ENCODE measurements around the gene MYZAP.

The MYZAP gene

DNA sequence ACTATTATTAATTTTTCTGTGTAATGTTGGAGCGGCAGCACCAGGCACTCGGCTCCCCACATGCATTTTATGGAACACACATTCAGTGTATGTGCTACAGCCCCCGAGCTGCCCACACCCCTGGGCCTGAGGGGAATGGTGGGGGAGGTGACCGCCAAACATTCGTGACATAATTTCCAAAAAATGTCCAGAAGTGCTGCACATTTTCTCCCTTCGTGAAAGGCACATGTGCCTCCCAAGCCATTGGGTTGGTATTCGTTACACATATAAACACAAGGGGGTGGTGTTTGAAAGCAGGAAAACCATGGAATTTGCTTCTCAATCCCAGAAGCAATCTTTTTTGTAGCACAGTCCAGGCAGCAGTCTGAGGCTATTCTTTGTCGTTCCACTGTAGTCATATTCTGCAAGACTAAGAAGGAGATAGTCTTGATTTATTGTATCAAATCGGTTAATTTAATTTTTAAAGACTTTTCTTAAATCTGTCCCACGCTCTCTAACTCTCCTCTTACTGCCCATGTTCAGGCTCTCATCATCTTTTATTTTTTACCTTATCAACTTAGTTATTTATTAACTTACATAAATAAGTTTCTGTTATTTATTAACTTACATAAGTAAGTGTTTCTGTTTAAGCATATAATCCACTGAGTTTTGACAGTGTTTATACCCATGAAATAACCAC, 75.6 kb downstream of the MYZAP start:
- no peak for DNase-seq

DNA sequence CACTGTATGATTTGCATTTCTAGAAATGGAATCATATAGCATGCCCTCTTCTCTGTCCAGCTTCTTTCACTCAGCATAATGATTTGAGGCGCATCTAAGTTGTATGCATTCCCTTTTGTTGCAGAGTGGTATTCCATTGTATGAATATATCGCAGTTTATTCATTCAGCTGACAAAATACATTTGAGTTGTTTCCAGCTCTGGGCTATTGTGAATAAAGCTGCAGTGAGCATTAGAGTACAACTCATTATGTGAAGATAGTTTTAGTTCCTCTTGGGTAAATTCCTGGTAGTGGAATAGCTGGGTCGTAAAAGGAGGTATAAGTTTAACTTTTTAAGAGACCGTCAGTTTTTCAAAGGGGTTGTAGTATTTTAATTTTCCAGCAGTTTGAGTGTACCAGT, 76.3 kb downstream of the MYZAP start:
- DNase-seq: no peak

DNA sequence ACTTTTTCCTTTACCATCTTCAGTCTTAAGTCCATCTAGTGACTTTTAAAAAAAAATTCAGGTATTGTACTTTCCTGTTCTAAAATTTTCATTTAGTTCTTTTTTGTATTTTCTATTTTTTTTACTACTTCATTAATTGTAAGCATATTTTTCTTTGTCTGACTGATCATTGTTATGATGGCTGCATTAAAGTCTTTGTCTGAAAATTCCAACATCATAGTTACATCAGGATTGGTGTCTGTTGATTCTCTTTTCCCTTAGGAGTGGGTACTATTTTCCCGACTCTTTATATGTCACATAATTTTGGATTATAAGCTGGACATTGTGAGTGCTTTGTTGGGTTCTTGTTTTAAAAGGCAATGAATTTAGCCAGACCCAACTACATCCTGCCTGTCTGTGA, 79.9 kb downstream of the MYZAP start:
- no peak for DNase-seq

DNA sequence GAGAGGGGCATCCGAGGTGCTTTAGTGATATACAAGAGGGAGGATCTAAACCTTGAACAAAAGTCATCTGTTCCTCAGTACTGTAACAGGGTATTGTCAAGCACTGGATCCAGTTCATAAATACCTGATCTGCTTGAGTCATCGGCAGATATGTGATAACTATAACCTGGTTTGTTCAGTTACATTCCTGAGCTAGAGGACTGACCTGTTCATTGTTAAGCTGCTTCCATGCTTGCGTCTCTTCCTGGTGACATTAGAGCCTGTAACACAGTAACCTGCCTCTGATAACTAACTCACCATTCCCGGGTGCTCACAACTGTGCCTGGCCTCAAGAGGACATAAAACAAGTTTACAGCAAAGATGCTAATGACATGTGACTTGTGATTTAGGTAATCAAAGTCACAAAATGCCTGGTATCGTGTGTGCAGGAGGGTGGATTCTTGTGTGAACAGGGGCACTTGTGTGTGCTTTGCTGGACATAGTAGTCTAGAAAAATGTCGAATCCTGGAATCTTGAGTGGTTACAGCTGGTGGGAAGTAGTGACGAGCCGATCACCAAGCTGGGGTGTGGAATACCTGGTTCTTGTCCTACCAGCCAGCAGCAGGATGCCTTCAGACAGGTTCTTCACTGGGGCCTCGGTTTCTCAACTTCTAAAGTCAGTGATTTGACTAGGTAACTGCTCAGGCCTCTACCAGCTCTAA, 83.9 kb downstream of the MYZAP start:
- DNase-seq: no peak

DNA sequence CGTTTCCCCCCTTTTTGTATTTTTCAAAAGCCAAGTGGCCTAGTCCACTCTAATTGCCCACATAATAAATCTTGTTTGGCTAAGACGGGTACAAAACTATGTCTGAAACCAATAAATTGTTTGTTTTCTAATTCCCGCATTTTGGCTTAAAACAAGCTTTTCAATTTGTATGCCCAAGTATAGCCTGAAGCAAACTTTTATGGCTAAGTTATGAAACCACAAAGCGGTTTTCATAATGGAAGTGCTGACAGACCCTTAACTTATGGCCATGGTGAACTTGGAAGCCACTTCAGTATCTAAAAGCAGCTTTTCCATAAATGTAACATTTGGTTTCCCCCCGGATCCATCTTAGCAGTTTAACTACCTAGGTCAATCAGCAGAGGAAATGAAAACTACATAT, 84.9 kb downstream of the MYZAP start:
- DNase-seq: no peak

DNA sequence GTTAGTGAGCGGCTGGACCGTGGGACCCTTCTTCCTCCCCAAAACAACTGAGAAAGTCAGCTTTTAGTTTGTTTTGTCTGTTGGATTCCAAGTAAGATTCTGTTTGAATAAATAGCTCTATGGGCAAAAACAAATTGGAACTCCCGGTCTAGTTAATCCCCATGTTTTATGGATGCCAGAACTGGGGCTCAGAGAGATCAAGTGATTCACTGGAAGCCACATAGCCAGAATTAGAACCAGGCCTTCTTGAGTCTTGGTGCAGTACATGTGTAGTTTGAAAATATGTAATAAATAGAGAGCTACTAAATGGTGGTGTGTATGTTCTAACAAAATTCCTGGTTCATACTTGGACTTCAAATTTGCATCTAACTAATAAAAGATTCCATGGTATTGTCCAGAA, 85.5 kb downstream of the MYZAP start:
- DNase-seq: no peak

DNA sequence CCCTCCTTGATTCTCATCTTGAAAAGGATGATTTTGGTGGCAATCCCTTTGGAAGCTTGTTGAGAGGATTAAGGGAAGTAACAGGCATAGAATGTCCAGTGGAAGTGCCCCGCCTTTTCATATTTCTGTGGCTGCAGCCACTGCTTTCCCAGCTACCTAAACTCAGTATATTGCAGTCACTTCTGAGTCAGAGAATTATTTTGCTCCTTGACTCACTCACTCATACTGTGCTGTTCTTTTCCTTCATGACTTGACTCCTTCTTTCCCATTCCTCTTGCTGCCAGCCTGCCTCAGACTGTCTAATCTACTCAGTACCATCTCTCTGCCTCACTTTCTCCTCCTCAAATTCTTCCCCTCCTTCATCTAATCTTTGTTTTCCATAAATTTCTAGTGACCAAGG, 88.3 kb downstream of the MYZAP start:
- DNase-seq: no peak

DNA sequence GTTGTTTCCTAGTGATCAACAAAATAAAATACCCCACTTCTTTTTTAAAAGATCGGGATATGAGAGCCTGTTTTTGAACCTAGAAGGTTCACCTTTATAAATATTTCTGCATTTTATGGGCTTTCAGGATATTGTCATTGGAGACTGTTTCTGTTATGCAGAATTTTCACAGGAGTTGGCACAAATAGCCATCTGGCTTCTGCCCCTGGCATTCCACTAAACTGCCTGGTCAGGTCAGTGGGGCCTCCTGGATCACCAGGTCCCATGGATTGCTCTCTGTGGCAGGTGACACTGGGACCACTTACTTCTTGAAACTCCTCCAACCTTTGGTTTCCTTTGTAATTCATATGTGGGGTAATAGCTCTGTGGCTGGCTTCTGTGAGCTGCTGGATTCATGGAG, 89.3 kb downstream of the MYZAP start:
- DNase-seq: no peak

DNA sequence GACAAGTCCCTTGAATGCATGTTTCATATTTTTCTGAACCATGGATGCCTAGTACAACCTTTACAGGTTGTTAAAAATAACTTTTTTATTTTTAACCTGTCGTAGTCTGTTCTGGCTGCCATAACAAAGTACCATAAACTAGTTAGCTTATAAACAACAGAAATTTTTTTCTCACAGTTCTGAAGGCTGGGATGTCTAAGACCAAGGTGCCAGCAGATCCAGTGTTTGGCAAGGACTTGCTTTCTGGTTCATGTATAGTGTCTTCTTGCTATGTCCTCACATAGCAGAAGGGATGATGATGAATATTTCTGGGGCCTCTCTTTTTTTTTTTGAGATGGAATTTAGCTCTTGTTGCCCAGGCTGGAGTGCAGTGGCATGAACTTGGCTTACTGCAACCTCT, 91.8 kb downstream of the MYZAP start:
- no peak for DNase-seq

DNA sequence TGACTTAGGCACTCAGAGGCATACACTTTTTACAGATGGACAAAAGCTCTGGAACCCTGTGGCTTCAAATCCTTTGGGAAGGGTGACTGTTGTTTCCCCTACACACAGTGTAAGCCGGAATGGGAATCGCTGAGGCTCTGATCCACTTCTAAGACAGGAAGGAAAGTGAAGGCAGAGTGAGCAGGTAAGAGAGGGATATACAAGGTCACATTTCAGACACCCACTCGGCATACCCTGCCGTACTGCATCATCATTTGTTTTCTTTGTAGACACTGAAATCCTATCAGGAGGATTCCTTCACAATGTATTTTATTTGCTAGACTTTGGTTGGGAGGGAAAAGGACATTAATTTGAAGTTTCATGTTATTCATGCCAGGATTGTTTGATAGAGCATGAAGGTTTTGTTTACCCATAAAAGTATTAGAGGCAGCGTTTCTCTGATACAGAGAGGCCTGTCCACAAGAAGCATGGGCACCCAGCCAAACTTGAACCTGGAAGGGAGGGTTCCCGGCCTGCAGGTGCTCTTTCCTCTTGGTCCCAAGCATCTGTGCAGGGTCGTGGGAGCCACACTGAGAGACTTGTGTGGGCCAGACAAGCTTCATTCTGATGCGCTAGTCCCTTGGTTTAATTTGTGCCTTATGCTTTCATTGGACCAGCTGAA, 92.9 kb downstream of the MYZAP start:
- DNase-seq: no peak

DNA sequence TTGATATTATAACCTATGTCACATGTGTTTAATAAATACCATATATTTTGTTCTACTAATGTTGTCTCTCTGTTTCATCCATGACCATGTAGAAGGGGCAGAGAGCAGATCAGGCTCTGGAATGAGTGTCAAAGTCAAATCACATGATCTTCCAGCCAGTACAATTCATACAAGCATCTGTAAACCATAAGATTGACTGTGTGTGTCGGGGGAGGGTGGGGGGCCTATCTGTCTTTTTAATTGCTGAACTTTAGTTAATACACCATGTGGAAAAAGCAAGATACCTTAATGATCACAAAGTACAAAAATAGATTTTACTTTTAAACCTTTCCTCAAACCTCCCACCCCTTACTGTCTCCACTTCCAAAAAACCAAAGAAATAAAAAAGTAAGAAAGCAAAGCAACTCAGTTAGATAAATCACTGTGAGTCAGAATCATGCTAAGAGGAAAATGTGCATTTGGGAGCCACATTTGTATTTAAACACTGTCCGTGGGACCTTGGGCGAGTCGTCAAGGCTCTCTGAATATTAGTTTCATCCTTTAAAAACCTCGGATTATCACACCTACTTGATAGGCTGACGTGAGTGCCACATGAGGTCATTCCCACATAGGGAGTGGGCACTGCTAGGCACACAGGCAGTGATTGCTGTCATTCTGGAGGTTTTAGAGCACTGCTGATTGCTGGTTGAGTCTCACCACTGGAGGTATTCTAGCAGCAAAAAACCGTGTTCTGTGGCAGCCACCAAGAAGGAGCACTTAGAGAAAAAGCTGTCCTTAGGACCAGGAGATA, 93.8 kb downstream of the MYZAP start:
- DNase-seq: no peak

DNA sequence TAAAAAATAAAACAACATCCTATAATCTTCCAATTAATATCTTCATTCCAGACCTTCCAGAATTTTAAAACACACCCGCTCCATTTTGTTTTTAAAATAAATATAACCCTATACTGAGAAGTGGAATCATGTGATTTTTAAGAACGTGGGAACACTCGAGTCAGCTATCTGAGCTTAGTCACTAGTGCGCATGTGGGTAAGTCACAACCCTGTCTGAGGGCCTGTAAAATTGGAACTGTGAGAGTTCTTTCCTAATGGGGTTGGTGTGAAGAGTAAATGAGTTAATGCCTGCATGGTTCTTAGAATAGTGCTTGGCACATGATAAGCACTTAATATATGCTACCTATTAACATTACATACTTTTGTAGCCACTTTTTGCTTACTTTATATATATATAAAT, 95.0 kb downstream of the MYZAP start:
- no peak for DNase-seq

DNA sequence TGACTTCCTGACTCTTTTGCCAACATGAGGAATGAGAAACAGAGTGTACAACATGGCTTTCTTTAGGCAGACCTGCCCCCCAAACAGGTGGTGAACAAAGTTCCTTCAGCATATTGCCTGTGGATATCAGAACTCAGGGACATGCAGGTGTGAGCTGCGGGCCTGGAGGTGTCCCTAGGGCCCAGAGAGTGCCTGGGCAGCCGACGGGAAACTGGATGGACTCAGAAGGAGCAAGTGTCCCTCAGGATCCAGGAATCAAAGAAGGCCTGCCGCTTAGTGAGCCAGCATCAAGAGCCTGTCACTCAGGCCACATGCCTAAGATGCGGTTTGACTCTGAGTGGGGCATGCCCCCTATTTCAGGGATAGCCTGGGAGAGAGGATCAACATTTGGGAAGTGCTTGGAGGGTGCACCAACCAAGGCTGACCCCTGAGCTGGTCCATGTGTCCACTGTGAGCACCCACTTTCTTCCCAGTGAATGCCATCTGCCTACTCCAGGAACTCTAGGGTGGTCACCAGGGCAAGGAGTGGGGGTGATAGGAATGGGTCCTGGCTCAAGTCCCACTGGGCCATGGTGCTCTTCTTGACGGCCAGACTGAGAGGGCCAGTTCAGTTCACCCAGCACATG, 98.8 kb downstream of the MYZAP start:
- no peak for DNase-seq

DNA sequence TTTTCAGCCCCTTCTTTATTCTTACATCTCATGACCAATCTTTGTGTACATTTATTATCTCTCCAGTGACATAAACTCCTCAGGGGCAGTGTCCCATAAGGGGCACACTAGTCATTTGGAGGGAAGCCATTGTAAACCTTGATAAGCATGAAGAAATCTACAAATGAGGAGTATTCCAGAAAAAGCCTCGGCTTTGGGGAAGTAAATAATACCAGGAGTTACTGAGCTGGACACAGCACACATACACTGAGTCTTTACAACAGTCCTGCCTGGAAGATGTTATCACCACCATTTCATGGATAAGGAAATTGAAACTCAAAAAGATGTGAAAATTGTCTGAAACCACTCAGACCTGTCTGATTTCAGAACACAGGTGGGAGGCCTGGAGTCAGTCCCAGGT, 99.4 kb downstream of the MYZAP start:
- no peak for DNase-seq

DNA sequence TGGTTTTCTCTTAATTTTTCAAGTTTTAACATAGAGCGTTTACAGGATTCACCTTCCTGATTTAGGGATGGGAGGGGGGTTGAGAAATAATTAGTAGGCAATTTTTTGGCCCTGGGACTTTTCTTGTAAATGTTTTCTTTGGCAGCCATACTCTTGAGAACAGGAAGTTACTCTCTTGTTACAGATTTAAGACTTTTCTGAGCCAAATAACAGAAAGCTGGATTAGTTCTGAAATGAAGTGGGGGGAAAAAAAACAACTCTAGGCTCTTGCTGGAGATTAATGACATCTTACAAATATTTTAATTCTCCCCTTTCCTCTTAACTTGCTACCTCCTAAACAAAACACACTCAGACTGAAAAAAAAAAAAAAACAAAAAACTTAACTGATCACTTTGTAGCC, 101.0 kb downstream of the MYZAP start:
- no peak for DNase-seq

DNA sequence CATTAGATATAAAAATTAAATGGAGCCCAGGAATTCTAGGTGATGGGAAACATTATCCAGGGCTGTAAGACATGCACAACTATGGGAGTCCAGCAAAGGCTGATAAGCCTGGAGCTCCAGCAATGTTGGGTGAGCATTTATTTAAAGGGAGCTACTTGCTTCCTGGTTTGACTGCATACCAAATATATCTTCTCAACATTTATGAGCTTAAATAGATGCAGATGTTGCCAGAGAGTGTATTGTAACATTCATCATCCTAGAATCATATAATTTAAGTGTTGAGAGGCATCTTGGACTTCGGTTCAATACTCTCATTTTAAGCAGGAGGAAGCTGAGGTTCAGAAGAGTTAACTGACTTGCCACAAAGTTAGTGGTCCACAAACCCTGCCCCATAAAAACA, 102.6 kb downstream of the MYZAP start:
- no peak for DNase-seq

DNA sequence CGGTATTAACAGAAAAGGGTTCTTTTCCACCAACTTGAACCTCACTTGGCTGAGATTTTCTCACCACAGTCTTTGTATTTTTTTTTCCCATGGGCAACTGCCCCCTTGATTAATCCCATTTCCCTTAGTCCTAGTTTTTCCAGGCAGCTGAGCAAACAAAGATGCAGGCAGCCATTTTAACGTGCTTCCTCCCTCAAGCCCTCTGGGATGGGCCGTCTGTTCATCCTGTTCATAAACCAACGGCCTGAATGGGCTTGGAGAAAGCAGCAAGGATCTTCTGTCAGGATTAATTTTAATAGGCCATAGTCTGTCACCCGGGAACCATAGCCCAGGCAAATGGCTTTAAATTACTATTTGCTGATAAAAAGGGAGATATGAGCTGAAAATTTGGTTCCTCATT, 104.4 kb downstream of the MYZAP start:
- DNase-seq: no peak

DNA sequence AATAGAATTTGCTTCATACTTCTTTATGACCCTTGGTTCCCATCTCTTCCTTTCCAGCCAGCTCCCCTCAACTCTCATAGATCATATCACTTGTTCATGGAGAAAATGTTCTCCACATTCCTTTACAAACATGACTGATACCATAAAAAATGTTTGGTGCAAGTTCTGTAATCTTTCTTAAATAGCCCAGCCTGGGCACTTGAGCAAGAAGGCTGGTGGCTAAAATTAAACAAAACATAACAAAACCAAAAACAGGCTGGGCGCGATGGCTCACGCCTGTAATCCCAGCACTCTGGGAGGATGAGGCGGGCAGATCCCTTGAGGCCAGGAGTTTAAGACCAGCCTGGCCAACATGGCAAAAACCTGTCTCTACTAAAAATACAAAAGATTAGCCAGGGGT, 105.9 kb downstream of the MYZAP start:
- DNase-seq: no peak

DNA sequence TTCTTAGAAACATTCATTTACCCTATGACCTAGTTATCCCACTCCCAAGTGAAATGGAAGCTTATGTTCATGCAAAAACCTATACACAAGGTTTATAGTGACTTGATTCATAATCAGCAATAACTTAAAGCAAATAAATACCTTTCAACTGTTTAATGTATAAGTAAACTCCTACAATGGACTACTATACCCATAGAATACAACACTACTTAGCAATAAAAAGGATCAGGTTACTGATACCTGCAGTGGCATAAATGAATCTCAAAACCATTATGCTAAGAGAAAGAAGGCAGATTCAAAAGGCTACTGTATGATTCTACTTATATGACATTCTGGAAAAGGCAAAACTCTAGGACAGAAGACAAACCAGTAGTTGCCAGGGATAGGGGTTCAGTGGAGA, 106.5 kb downstream of the MYZAP start:
- no peak for DNase-seq

DNA sequence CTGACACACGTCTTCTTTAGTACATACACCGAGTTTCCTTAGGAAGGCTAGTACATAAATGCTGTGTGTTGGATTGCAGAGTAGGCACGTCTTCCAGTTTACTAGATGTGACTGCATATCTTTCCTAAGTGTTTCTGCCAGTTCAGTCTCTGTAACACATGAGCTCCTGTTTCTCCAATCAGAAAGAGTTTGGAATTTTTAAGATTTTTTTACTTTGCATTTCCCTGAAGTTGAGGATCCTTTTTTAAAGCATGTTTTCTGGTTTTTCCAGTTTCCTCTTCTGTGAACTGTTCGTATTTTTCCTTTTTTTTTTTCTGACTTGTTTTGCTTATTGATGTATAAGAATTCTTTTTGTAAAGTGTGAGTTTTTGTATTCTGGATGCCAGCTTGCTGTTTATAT, 107.3 kb downstream of the MYZAP start:
- no peak for DNase-seq

DNA sequence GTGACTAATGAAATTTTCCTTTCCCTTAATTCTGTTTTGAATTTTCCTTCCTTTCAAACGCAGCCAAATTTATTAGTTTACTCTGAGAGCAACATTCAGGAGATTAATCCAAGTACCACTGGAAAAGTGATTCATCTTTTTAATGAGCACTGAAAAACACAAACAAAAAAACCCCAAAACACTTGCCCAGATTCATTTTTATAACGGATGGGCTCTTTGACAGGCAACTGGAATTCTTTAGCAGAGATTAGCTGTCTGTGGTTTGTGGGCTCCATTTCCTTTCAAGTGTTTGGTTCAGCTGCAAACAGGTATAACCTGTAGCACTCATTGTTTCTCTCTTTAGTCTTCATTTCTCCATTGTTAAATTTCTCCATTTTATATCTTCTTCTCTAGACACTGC, 111.7 kb downstream of the MYZAP start:
- no peak for DNase-seq

DNA sequence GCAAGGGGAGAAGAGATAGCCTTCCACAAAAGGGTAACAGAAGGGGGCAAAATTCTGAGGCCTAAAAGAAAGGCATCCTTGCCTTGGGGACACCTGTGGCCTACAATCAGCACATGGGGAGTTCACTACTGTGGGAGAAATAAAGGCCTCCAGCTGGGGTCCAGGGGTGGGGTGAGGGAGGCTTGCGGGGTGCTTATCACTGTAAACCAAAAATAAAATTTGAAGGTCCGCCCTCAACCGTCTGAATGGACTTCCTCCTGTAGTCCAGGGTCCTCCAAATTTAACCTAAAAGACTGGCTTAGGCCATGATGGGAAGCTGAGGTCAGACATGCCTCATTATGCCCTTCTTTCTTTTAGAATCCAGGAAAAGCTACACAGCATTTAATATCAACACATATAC, 112.7 kb downstream of the MYZAP start:
- peak; percentile 55 for DNase-seq

DNA sequence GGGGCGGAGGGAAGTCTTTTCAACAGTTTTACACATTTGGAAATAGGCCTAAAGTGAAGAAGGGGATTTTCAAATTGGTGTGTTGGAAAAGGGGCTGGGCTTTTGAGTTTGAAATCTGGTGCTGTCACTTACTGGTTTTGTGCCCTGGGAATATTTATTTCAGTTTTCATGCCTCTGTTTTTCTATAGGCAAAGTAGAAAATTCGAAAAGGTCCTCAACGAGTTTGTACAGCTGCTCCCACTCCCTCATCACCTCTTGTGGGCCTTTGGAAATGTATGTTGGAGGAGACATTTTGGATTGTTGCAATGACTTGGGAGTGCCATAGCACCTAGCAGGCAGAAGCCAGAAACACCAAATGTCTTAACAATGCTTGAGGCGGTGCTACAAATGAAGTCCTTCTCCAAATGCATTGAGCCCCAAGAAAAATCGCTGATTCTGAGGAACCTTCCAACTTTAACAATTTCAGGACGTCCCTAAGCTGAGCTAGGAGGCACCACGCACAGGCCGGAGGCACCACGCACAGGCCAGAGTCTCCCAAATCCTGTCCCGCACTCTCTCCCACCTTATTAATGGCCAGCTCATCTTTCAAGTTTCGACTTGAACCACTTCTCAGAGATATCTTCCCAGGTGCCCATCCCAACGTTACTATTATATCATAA, 114.2 kb downstream of the MYZAP start:
- DNase-seq: peak; percentile 2
